Thoracic aorta (tissue), 2 donors: ENCODE measurements around the gene KLRB1. TPM values are rescaled to one million over a fixed set of nuclear protein-coding genes. Genes with fewer than 3 reads are reported as not detected.
A peak's percentile ranks its signal among the peaks of the same experiment; 100 is the strongest.

Experiments used
- ATAC-seq: fragments of 150-250 bp; one replicate; pipeline ENCODE4 v1.8.0; 2017; ENCODE audit warnings: low read depth; ENCODE audit not compliant: insufficient number of reproducible peaks, low FRiP score
- DNase-seq: peaks from one replicate; pipeline ENCODE4 v3.0.0-alpha.2; 2020; ENCODE audit warnings: low spot score
- H3K27ac ChIP-seq, 2 donors: fragments of 200-600 bp; sonication (generic); 1 replicate in 1 of 2; 2 replicates in 1 of 2; pipeline ENCODE4 v1.5.1; 2016; ENCODE audit warnings: mild to moderate bottlenecking in 2 of 2, moderate library complexity in 2 of 2
- H3K27me3 ChIP-seq: fragments of 200-600 bp; sonication (generic); replicated peaks from 2 replicates; pipeline ENCODE4 v1.6.0; 2016; ENCODE audit warnings: mild to moderate bottlenecking; ENCODE audit not compliant: insufficient read depth
- H3K36me3 ChIP-seq: fragments of 200-600 bp; sonication (generic); one replicate; pipeline ENCODE4 v1.5.1; 2016
- H3K4me1 ChIP-seq, 2 donors: fragments of 200-600 bp; sonication (generic); 1 replicate in 1 of 2; 2 replicates in 1 of 2; pipeline versions ENCODE4 v1.5.1 to v1.6.0; 2016; ENCODE audit warnings: low read depth in 2 of 2, mild to moderate bottlenecking in 1 of 2; ENCODE audit not compliant: control insufficient read depth in 1 of 2
- H3K4me3 ChIP-seq: fragments of 200-600 bp; sonication (generic); 2 replicates; pipeline ENCODE4 v1.5.1; 2016; ENCODE audit warnings: mild to moderate bottlenecking
- H3K9me3 ChIP-seq: fragments of 200-600 bp; sonication (generic); 2 replicates; pipeline ENCODE4 v1.5.1; 2016
- total RNA-seq, 2 donors: library from RNA; depleted of rRNA; stranded (reverse); fragments of >200 nt; gene quantifications; one replicate each; pipeline versions ENCODE4 v1.1.0 to v1.2.3, GENCODE V29; 2016
- TF ChIP-seq, protein P1 (sequence below): fragments of 200-600 bp; sonication (generic); IDR thresholded peaks from one replicate; pipeline ENCODE4 v1.5.1; 2019; ENCODE audit warnings: antibody characterized with exemption

The KLRB1 gene
- 1 to 10 TPM in 1 of 2 donors, not detected in 1; 1.6 TPM for total RNA-seq

DNA sequence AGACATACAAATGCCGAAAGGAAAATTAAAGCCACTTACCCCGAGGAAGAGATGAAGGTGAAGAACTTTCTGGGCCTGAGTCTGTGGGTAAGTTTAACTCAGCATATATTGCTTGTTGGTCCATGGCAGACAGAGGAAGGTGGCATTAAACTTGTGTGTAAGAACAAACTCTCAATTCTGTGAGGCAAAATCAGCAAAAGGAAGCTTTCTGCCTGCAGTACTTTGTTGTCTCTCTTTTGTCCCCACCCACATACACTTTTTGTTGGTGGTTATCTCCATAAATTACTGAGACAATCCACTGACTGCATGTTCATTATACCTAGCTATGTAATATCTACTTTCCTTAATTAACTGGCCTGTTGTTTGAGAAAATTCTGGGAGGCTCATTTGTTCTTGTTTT is at the start of gene KLRB1:
Gene KLRB1, minus strand, starts transcription at position 201 of the 400 bp plus-strand sequence. Its CDS starts 77 bp downstream, at position 124.
- Histone ChIP-seq H3K4me3 (no peak within 1 kb of the TSS), H3K27ac (no peak within 1 kb of the TSS), H3K9me3 (no peaks in the 10 kb centered on the region), H3K27me3 (no peaks in the 10 kb centered on the region), H3K36me3 (no peaks in the 10 kb centered on the region), H3K4me1 (no peaks in the 10 kb centered on the region)
- ATAC-seq = no peak
- TF ChIP-seq, protein P1, sequence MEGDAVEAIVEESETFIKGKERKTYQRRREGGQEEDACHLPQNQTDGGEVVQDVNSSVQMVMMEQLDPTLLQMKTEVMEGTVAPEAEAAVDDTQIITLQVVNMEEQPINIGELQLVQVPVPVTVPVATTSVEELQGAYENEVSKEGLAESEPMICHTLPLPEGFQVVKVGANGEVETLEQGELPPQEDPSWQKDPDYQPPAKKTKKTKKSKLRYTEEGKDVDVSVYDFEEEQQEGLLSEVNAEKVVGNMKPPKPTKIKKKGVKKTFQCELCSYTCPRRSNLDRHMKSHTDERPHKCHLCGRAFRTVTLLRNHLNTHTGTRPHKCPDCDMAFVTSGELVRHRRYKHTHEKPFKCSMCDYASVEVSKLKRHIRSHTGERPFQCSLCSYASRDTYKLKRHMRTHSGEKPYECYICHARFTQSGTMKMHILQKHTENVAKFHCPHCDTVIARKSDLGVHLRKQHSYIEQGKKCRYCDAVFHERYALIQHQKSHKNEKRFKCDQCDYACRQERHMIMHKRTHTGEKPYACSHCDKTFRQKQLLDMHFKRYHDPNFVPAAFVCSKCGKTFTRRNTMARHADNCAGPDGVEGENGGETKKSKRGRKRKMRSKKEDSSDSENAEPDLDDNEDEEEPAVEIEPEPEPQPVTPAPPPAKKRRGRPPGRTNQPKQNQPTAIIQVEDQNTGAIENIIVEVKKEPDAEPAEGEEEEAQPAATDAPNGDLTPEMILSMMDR = no peak
- DNase-seq = no peak

GRCh38 chr12:9651265-9651729 is 43.6 kb upstream of the KLRB1 start:
- ATAC-seq (no peak), DNase-seq (no peak)
- Histone ChIP-seq H3K4me1 (peaks cover 0 to 28% of the 10 kb centered on the region in 2 donors), H3K9me3 (no peaks in the 10 kb centered on the region), H3K36me3 (peaks cover 13% of the 10 kb centered on the region), H3K27ac (no peak overlapping the region), H3K4me3 (no peak overlapping the region), H3K27me3 (no peaks in the 10 kb centered on the region)
- TF ChIP-seq, protein P1 = no peak

- H3K4me1 ChIP-seq = peaks cover 0 to 28% of the 10 kb centered on the region in 2 donors
- DNase-seq = no peak
- H3K4me3 ChIP-seq = peak overlapping the region; percentile 80
Observed at GRCh38 chr12:9650151-9650576, 42.4 kb upstream of the KLRB1 start.

GRCh38 chr12:9649532-9649940 is 41.8 kb upstream of the KLRB1 start:
- ATAC-seq (no peak), DNase-seq (no peak)
- TF ChIP-seq, protein P1 = no peak
- Histone ChIP-seq H3K4me1 (peaks cover 0 to 28% of the 10 kb centered on the region in 2 donors), H3K36me3 (peaks cover 8% of the 10 kb centered on the region), H3K4me3 (peak overlapping the region; percentile 80), H3K9me3 (no peaks in the 10 kb centered on the region), H3K27me3 (no peaks in the 10 kb centered on the region), H3K27ac (peak overlapping the region in 1 of 2 donors; percentile 48)

More at GRCh38 chr12:9650151-9650576, 42.4 kb upstream of the KLRB1 start:
- ATAC-seq = no peak
- H3K27ac ChIP-seq = peak overlapping the region in 1 of 2 donors; percentile 48
- no peaks in the 10 kb centered on the region for H3K9me3 ChIP-seq
- no peaks in the 10 kb centered on the region for H3K27me3 ChIP-seq
- TF ChIP-seq, protein P1 = no peak
- peaks cover 13% of the 10 kb centered on the region for H3K36me3 ChIP-seq

- DNase-seq (no peak), ATAC-seq (no peak)
- H3K27ac ChIP-seq = peak overlapping the region; percentile 57 to 64
- H3K4me3 ChIP-seq = peak overlapping the region; percentile 80
- no peaks in the 10 kb centered on the region for H3K27me3 ChIP-seq
- no peaks in the 10 kb centered on the region for H3K9me3 ChIP-seq
- H3K4me1 ChIP-seq = peaks cover 0 to 28% of the 10 kb centered on the region in 2 donors
- peaks cover 2% of the 10 kb centered on the region for H3K36me3 ChIP-seq
- TF ChIP-seq, protein P1 = no peak
Observed at GRCh38 chr12:9648701-9649531, 41.2 kb upstream of the KLRB1 start.
